Progenitor cell of endocrine pancreas (in vitro differentiated cells): ENCODE measurements around the gene HCN3. TPM values are rescaled to one million over a fixed set of nuclear protein-coding genes. Genes with fewer than 3 reads are reported as not detected.
A peak's percentile ranks its signal among the peaks of the same experiment; 100 is the strongest.
"Not testable (repeated sequence)": the region's sequence is repeated elsewhere in the genome, so short reads cannot be mapped to it uniquely, and the experiment has no call there.

Experiments used
- DNase-seq: peaks from one replicate; pipeline ENCODE4 v3.0.0; 2021; ENCODE audit warnings: low spot score; ENCODE audit not compliant: unreplicated experiment
- H3K27ac Mint-ChIP-seq: 2 replicates; pipeline ENCODE4 v1.8.0; 2021; ENCODE audit warnings: mild to moderate bottlenecking, moderate library complexity, mixed read lengths
- H3K27me3 Mint-ChIP-seq: 2 replicates; pipeline ENCODE4 v1.8.0; 2021; ENCODE audit warnings: mixed read lengths
- H3K36me3 Mint-ChIP-seq: 2 replicates; pipeline ENCODE4 v1.8.0; 2022; ENCODE audit warnings: mixed read lengths; ENCODE audit not compliant: insufficient read depth
- H3K4me1 Mint-ChIP-seq: 2 replicates; pipeline ENCODE4 v1.8.0; 2021; ENCODE audit warnings: low read depth, mixed read lengths
- H3K4me3 Mint-ChIP-seq: 2 replicates; pipeline ENCODE4 v1.8.0; 2021; ENCODE audit warnings: low read depth, mild to moderate bottlenecking, moderate library complexity, mixed read lengths
- H3K9me3 Mint-ChIP-seq: 2 replicates; pipeline ENCODE4 v1.8.0; 2021; ENCODE audit warnings: low read depth, mixed read lengths
- CTCF ChIP-seq: fragments of 200-600 bp; sonication (generic); IDR thresholded peaks from one replicate; pipeline ENCODE4 v1.5.0; 2021; ENCODE audit warnings: antibody characterized with exemption, mild to moderate bottlenecking; ENCODE audit not compliant: unreplicated experiment
- long read RNA-seq: library from polyadenylated mRNA; unstranded; transcript quantifications from one replicate; pipeline ENCODE4 v2.0.0, GENCODE V29; 2020
- total RNA-seq: library from RNA; stranded (reverse); gene quantifications from 2 replicates; pipeline ENCODE4 v1.2.1, GENCODE V29; 2021

HCN3 gene
- 13.6 and 15.6 TPM in 2 replicates for total RNA-seq
- long read RNA-seq, partial matches to known transcripts = 1 of 5 reads
- long read RNA-seq, other reads (novel, unspliced or antisense) = 4 of 5 reads

DNA sequence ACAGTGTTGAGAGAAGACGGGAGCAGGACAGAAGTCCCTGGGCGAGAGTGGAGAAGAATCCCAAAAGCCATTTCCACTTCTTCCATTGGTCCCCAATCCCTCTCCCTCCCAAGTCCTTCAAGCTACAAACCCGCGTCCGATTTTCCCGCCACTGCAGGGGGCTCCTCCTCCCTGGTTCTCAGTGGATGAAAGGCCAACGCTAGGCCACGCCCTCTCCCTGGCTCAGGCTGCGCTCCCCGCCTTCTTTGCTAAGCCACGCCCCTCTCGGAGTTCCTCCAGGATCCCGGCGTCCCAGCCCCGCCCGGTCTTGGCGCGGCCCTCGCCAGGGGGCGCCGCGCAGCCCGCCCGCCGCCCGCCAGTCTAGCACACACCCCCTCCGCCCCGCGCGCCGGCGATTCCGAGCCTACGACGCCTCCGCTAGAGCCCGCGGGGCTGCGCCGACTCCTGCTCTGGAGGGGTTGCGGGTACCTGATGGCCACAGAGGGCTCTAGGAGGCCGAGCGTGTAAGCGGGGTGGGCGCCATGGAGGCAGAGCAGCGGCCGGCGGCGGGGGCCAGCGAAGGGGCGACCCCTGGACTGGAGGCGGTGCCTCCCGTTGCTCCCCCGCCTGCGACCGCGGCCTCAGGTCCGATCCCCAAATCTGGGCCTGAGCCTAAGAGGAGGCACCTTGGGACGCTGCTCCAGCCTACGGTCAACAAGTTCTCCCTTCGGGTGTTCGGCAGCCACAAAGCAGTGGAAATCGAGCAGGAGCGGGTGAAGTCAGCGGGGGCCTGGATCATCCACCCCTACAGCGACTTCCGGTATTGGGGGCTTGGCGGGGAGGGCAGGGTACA is at the start of gene HCN3:
Gene HCN3, plus strand, starts transcription at position 394 of the 832 bp plus-strand sequence. Its CDS starts 128 bp downstream, at position 522.
- Mint-ChIP-seq H3K4me3 (peak within 1 kb of the TSS; percentile 73), H3K27ac (no peak within 1 kb of the TSS), H3K9me3 (no peaks in the 10 kb centered on the region), H3K4me1 (peaks cover 15% of the 10 kb centered on the region), H3K27me3 (no peaks in the 10 kb centered on the region), H3K36me3 (peaks cover 3% of the 10 kb centered on the region)
- DNase-seq = peak; percentile 98
- peak; percentile 77 for TF ChIP-seq CTCF

DNA sequence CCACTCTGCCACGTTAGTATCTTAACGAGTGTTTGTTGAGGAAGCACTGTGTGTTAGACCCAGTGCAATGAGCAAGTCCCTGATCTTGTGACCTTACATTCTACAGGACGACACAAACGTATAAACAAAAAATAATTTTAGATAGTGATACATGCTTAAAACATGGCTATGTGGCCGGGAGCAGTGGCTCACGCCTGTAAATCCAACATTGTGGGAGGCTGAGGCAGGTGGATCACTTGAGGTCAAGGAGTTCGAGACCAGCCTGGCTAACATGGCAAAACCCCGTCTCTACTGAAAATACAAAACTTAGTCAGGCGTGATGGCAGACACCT is 49.2 kb upstream of the HCN3 start:
- DNase-seq = no peak
- no peaks in the 10 kb centered on the region for H3K9me3 Mint-ChIP-seq
- peaks cover 14% of the 10 kb centered on the region for H3K4me1 Mint-ChIP-seq
- TF ChIP-seq CTCF = no peak
- H3K36me3 Mint-ChIP-seq = no peaks in the 10 kb centered on the region
- H3K27me3 Mint-ChIP-seq = no peaks in the 10 kb centered on the region
- H3K4me3 Mint-ChIP-seq = peak overlapping the region; percentile 82
- peak overlapping the region; percentile 97 for H3K27ac Mint-ChIP-seq

DNA sequence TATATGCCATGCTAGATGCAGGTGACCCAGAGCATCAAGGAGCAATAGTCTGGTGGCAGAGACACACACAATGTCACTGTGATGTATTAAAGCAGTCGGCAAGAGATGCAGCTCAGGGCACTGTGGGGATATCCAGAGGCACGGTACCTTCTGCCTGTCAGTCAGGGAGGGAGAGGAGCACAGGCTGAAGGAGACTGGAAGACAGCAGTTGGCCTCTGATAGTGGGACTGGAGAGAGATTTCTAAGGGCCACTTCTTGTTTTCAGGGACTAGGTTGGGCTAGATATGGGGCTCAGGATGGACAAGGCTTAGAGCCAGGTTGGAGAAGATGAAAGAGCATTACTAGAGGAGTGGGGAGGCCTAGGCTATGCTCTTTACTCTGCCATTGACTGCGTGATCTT is 46.0 kb upstream of the HCN3 start:
- not testable (repeated sequence) for H3K27me3 Mint-ChIP-seq, H3K36me3 Mint-ChIP-seq, H3K4me3 Mint-ChIP-seq, H3K27ac Mint-ChIP-seq, H3K9me3 Mint-ChIP-seq, DNase-seq
- H3K4me1 Mint-ChIP-seq = peaks cover 10% of the 10 kb centered on the region

DNA sequence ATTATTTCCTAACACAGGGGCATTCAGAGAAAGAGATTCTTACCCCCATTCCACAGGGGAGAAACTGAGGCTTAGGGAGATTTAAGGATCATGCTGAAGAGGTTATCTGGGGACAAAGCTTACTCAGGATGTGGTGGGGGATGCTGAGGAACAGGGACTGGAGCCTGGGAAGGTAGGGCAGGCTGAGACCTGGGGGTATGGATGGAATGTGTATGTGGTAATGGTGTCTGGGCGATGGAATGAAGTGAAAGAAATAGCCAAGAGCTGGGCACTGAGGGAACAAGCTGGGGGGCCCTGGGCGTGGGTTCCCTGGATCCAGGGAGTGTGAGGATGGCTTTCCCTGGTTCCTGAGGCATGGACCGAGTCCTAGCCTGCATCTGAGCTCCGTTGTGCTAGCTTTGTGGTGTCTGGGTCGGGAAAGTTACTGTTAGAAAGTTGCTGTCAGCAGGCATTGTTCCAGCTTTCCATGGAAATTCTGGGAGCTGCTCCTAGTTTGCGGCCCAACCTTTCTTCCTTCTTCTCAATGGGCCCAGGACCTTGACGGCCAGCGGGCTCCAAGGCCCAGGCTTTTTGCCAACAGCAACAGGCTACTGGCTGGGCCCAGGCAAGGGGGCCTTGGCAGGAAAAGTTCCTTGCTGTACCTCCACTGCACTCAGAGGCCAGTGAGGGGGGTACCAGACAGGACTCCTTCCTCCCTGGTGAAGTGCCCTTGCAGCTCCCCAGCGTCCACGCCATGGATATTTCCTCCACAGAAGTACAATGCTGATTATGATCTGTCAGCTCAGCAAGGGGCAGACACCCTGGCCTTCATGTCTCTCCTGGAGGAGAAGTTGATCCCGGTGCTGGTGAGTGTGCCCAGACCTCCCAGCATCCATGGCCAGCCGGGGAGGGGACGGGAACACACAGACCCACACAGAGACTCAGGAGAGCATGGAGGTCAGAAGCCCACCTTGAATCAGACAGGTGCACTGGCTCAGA is 45.0 kb upstream of the HCN3 start:
- not testable (repeated sequence) for H3K27ac Mint-ChIP-seq, H3K27me3 Mint-ChIP-seq, DNase-seq, H3K9me3 Mint-ChIP-seq, H3K4me3 Mint-ChIP-seq, H3K4me1 Mint-ChIP-seq, H3K36me3 Mint-ChIP-seq

DNA sequence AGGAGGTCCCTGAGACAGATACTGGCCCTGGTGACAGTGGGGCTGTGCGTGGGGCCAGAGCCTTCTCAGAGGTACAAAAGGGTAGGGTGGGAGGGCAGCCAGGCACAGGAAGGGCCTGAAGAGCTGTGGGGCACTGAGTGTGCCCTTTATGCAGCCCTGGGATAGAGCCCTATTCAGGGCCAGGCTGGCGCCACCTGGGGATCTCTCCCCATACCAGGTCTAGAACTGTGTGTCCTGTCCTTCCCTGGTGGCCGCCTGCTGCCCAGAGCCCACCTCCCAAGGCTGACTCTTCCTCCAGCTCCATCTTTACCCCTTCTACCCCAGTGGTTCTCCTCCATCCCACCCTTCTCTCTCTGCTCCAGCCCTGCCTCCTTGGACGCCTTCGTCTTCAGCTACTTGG is 43.8 kb upstream of the HCN3 start:
- H3K4me1 Mint-ChIP-seq, H3K9me3 Mint-ChIP-seq, H3K36me3 Mint-ChIP-seq, H3K4me3 Mint-ChIP-seq, DNase-seq, H3K27ac Mint-ChIP-seq, H3K27me3 Mint-ChIP-seq: not testable (repeated sequence)

- H3K27me3 Mint-ChIP-seq, H3K4me1 Mint-ChIP-seq, DNase-seq, H3K27ac Mint-ChIP-seq, H3K4me3 Mint-ChIP-seq, H3K9me3 Mint-ChIP-seq, H3K36me3 Mint-ChIP-seq: not testable (repeated sequence)
Observed at GRCh38 chr1:155235375-155235774, 41.9 kb upstream of the HCN3 start.

DNA sequence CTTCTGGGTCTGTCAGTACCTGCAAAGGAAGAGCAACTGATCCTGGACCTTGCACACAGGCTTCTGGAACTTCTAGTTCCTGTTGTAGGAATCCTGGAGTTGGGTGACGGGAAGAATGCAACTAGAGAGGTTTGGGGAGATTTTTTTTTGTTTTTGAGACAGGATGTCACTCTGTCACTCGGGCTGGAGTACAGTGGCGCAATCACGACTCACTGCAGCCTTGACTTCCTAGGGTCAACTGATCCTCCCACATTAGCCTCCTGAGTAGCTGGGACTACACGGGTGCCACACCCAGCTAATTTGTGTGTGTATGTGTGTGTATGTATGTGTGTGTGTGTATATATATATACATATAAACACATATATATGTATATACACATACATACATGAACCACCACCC is 40.8 kb upstream of the HCN3 start:
- Mint-ChIP-seq H3K4me1 (peaks cover 8% of the 10 kb centered on the region), H3K4me3 (no peak overlapping the region), H3K27me3 (no peaks in the 10 kb centered on the region), H3K36me3 (peaks cover 5% of the 10 kb centered on the region), H3K27ac (no peak overlapping the region), H3K9me3 (no peaks in the 10 kb centered on the region)
- no peak for DNase-seq
- TF ChIP-seq CTCF = no peak
